Measurements from ENCODE around the gene BEST3. TPM values are rescaled to one million over a fixed set of nuclear protein-coding genes. Genes with fewer than 3 reads are reported as not detected.
A peak's percentile ranks its signal among the peaks of the same experiment; 100 is the strongest.

The BEST3 gene
- total and polyA plus RNA-seq, 12 donors: 0.27 to 3.3 (median 1.3) TPM

DNA sequence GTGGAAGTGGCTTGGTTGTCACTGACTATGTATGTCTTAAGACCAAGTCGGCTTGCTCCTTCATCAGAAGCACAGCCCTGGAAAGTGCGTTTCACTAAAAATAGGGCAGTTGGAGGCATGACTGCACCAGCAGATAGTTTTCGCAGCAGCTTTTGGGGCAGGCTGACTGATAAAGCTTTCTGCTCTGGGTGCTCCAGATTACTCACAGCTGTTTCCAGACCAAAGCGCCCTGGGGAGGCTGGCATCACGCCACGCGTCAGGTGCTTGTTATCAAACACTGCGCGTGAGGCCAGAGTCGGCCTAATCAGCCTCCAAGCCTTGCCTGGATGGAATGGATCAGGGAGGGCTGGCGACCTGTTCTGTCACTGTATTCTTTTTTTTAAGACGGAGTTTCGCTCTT lies 75.1 kb downstream of the BEST3 start:
- H3K36me3 ChIP-seq (replicated peaks in 1 of 2): no peaks in the 10 kb centered on the region
- H3K27ac ChIP-seq: no peak overlapping the region
- no peak for TF ChIP-seq POLR2A (IDR thresholded peaks at IDR 0.05)
- TF ChIP-seq CTCF (IDR thresholded peaks at IDR 0.05): no peak
- 76 to 91% (median 89%) methylated on average over 7 to 13 of the region's 13 CpGs for WGBS, 4 donors
- peak; percentile 27 to 95 (median 43) for DNase-seq
- no peaks in the 10 kb centered on the region for H3K9me3 ChIP-seq (replicated peaks in 1 of 3)
- intact Hi-C loops (cut with DNase I): no loop called here
- H3K4me3 ChIP-seq: no peak overlapping the region
- H3K27me3 ChIP-seq: no peaks in the 10 kb centered on the region
- no peaks in the 10 kb centered on the region for H3K4me1 ChIP-seq (replicated peaks in 1 of 2)

- no peak for TF ChIP-seq CTCF (IDR thresholded peaks at IDR 0.05)
- no peak for TF ChIP-seq POLR2A (IDR thresholded peaks at IDR 0.05)
- Histone ChIP-seq H3K27ac (no peak overlapping the region), H3K27me3 (no peaks in the 10 kb centered on the region), H3K9me3 (replicated peaks in 1 of 3) (no peaks in the 10 kb centered on the region), H3K36me3 (replicated peaks in 1 of 2) (no peaks in the 10 kb centered on the region), H3K4me1 (replicated peaks in 1 of 2) (no peaks in the 10 kb centered on the region), H3K4me3 (no peak overlapping the region)
- intact Hi-C loops (cut with DNase I): no loop called here
- no peak for DNase-seq
- WGBS, 4 donors: 69 to 83% (median 71%) methylated on average over 2 of the region's 2 CpGs
Observed at GRCh38 chr12:69621551-69621950, 77.6 kb downstream of the BEST3 start.

DNA sequence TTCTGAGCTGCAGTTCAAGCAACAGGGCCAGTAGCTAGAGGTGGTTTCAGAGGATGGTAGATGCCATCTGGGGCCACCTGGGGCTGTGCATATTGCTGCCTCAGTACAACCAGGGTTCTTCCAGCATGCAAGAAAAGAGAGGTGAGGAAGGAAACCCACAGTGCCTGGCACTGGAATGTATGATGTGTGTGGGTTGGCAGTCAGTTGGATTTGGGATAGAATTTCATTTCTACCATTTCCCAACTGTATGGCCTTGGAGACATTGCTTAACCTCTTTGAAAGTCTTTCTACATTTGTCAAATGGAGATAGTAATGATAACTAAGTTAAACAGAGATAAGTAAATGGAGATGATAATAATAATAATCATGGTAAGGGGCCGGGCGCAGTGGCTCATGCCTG lies 78.2 kb downstream of the BEST3 start:
- H3K36me3 ChIP-seq (replicated peaks in 1 of 2): no peaks in the 10 kb centered on the region
- WGBS, 4 donors: 55 to 75% (median 66%) methylated on average over 2 of the region's 2 CpGs
- H3K27me3 ChIP-seq: no peaks in the 10 kb centered on the region
- H3K4me3 ChIP-seq: no peak overlapping the region
- peak in 4 of 7 donors; percentile 18 to 52 (median 39) for DNase-seq
- no peaks in the 10 kb centered on the region for H3K4me1 ChIP-seq (replicated peaks in 1 of 2)
- intact Hi-C loops (cut with DNase I): no loop called here
- H3K9me3 ChIP-seq (replicated peaks in 1 of 3): no peaks in the 10 kb centered on the region
- no peak overlapping the region for H3K27ac ChIP-seq
- TF ChIP-seq POLR2A (IDR thresholded peaks at IDR 0.05) (no peak), CTCF (IDR thresholded peaks at IDR 0.05) (no peak)

DNA sequence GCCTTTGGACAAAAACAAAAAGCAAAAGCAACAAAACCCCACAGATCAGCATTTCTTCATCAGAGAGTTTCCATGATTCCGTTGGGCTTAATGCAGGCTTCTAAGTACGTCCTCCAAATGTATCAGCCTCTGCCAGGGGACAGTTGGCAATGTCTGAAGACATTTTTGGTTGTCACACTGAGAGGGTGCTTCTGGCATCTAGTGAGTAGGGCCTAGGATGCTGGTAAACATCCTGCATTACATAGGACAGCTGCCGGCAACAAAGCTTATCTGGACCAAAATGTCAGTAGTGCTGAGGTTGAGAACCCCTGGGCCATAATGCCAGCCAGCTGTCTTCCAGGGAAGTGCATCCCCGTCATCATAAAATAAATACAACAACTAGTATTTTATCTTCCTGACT lies 79.0 kb downstream of the BEST3 start:
- TF ChIP-seq CTCF (IDR thresholded peaks at IDR 0.05) (no peak), POLR2A (IDR thresholded peaks at IDR 0.05) (no peak)
- H3K27me3 ChIP-seq: no peaks in the 10 kb centered on the region
- no peak overlapping the region for H3K4me3 ChIP-seq
- H3K9me3 ChIP-seq (replicated peaks in 1 of 3): no peaks in the 10 kb centered on the region
- WGBS, 4 donors: 83 to 93% (median 88%) methylated on average over 4 of the region's 4 CpGs
- no peak for DNase-seq
- H3K36me3 ChIP-seq (replicated peaks in 1 of 2): no peaks in the 10 kb centered on the region
- H3K27ac ChIP-seq: no peak overlapping the region
- no peaks in the 10 kb centered on the region for H3K4me1 ChIP-seq (replicated peaks in 1 of 2)
- intact Hi-C loops (cut with DNase I): no loop called here

All from adrenal gland (tissue), 12 donors.